Kidney capillary endothelial cell (primary cell): ENCODE results near the gene SLC2A9.

Experiments used
- DNase-seq: peaks from one replicate; pipeline ENCODE4 v3.0.0-alpha.2; 2018; ENCODE audit warnings: low spot score

Gene SLC2A9

DNA sequence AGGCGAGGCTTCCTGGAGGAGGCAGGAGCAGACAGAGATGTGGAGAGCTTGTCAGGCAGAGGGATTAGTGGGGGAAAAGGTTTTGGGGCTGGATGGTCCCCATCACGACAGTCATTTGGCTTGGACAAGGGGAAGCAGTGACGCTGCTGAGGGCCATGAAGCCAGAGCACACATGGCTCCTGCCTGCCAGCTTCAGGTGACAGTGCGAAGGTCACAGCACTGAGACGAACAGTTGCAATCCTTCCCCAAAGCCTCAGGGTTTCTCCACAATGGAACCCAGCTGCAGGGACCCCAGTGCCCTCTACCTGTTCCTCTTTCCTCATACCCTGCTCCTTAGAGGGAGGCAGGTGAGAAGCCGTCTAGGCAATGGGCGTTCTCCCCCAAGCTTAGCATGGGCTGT is 129.6 kb downstream of the SLC2A9 start:
- no peak for DNase-seq

DNA sequence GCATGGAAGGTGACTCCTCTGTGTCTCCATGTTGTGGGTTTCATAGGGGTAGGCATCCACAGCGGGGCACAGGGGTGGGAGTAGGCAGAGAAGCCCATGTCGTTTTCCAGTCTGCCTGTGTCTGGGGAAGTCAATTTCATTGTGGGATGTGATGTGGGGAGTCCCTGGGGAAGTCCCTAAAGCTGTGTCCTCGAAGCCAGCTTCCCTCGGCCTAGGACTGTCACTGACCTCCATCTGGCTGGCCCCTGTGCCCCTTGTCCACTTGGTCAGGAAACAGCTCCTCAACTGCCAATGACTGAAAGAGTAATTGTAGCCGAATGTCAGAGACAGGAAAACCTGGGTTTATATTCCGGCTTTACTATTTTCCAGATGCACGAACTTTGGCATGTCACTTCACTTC is 130.2 kb downstream of the SLC2A9 start:
- DNase-seq, result no peak

DNA sequence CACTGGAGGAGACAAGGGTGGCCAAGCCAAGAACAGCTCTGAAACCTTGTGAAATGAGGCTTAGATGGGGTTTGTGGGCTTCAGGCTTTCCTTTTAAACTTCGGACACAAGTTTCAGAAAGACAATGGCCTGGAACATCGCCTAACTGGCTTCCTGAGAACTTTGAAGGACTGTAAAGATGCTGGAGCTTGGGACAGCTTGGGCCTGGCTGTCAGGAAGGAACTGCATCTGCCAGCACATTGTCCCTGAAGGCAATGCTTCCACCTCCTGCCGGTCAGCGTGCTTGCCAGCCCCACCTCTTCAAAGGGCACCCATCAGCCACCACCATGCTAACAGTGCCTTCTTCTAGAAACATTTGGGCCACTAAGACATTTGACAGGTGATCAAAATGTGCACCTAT is 132.0 kb downstream of the SLC2A9 start:
- no peak for DNase-seq

DNA sequence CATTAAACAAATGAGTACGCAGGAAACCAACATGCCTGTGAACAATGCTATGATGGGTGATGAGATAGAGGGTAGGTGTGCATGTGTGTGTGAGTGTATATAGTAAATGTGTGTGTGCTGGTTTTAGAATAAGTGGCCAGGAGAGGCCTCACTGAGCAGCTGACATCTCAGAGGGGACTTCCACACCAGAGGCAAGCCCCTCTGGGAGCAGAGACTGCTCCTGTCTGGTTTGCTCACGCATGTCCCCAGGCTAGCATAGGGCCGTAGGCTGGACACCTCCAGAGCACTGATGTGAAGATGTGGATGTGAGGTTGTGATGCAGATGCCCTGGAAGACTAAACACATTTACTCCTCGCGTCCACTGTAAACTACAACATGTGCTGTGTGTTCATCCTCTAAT is 135.3 kb downstream of the SLC2A9 start:
- no peak for DNase-seq

DNA sequence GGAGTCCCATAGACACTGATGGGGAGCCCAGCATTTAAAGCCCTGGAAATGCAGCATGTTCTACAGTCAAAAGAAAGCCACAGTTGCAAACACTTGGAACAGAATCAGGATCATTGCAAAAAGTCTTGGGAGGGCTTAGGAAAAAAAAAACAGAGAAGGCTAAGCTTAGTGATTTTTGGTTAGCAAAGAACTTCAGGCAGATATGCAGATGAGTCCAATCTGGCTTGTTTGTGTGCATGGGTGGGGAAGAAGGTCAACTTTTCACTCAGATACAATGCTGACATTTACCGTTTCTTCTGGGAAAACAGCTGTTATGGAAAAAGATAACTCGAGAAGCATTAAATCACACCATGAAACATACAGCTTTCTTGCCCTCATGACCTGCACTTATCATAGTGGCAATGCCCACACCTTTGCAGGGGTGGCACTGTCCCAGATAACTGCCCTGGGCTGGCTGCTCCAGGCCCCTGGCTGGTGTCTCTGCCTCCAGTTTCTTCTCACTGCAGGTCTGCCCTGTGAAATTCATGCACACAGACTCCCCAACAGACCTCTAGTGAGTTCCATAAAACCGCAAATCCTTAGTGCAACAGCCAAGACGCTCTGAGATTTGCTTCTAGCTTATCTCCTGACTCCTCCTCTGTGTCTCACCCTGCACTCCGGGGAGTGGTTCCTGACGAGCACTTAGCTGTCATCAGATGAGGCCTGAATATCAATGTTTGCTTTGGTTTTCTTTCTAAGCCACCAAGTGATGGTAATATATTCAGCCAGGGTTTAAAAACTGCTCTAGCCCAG is 140.7 kb downstream of the SLC2A9 start:
- no peak for DNase-seq

DNA sequence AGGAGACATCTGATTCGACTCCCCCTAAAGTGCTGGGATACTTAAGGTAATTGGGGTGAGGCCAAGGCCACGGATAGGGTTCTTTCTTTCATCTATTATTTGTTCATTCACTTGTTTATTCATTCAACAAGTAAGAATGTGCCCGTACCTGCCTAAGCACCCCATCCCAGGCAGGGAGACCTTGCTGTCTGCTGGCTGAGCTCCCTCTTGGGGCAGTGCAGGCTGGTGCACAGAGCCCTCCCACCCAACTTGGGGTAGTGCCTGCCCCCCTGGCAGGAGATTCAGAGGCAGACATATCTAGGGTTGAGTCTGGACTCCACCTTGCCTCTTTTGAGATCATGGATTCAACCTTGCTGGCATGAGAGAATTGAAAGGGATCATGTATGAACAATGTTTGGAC is 144.2 kb downstream of the SLC2A9 start:
- DNase-seq, result no peak

DNA sequence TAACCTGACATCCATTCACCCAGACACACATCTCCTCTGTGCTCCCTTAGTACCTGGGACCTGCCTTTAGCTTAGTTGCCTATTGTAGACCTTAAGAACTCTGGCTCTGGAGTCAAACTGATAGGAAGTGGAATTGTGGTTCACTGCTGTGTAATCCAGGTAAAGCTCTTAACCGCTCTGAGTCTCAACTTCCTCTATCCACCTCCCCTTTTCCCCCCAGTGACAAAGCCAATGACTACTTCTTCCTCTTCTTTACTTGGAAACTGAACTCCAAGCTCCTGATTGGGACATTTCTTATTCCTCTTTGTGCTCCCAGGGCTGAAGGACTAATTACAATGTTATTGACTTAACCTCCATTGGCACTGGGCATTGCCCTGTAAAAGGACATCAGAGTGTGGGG is 145.8 kb downstream of the SLC2A9 start:
- no peak for DNase-seq

DNA sequence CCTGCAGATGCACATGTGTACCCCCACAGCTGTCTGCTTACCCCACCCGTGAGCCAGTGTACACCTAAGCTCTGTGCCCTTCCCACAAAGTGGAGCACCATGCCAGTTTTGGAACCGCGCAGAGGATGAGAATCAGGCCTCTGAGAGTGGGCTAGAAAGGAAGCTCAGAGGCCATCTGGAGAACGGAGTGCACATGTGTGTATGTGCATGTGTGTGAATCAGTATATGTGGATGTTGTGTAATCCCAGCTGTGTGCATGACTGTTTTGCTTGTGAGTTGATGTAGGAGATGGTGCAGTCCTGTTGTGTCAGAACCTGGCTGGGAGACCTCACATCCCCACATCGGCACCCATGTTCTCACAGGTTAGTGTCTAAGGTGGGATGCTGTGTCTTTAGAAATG is 146.9 kb downstream of the SLC2A9 start:
- DNase-seq, result no peak

DNA sequence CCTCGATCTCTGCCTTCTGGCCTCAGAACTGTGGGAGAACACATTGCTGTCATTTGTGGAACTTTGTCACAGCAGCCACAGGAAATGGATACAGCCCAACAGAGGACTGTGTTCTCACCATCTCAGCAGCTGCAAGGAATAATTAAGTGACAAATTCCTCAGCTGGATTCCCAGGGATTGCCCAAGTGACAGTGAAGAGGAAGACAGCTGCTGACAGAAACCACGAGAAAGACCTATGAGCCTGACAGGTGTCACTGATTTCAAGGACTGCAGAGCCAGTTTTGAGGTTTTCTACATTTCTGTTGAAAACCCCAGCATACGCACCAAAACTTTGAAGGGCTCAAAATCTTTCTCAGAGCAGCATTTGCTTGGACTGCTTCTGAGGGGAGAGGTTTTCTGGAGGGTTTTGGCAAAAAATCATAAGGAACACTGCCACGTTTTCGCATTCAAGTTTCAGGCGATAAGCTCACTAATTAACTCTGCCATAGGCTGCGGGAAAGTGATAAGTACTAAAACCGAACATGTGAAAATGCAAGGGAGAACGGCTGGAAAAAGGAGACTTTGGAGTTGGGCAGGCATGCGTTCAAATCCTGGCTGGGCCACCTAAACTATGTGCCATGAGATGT is 151.0 kb downstream of the SLC2A9 start:
- no peak for DNase-seq

DNA sequence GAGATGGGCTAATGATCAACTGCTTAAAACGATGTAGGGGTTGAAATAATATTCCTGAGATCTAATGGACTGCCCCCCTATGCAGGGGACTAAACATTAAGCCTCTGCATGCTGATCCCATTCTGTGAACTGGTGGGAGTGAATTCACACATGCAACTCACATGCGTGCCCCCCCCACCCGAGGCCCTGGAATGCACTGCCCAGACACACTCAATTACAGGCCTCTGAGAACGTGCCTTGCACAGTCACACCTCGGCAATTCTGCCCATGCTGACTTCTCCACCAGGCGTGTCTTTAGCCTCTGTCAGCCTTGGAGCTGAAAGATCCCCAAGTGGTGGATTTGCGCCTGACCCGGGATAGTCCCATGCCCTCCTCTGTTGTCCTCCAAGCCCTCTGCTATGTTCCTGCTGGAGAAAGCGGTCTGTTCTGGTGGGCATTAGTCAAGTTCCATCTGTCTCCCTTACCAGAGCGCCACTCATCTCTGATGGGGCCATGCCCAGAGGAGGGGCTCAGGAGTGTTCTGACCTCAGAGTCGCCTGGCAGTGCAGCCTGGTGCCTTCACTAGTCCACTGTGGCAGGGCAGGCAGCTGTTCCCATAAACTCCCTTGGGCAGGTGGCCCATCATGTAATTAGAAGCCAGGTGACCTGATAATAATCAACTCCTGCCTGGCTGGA is 153.4 kb downstream of the SLC2A9 start:
- no peak for DNase-seq

DNA sequence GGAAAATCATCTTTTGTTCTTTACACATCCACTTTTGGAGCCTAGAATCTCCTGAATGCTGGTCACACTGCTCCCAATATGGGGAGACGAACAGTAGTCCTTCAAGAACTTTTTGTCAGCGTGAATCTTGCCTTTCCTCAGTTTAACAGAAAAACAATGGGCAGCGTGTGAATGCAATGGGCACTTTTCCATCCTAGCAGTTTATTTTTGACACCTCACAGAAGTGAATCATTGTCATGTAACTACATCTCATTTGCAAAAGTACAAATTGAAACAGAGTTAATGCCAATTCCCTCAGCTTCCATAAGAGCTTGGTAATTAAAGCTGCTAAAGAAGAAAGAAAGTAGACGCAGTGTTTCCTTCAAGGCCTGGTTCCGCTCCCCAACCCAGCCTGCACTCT is 154.4 kb downstream of the SLC2A9 start:
- DNase-seq, result no peak

DNA sequence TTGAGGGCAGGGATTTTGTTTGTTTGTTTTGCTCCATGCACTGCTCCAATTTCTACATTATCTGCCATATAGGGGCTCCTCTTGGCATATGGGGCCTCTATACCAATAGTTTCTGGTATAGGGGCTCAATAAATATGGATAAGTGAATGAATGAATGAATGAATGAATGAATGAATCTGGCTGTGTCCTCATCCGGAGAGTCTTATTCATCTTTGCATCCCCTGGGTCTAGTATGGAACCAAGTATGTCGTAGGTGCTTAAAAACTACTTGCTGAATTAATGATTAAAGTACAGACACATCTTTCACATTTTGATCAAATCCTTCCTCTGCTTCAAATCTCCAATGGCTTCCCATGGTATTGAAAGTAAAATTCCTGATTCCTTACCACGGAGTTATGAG is 159.7 kb downstream of the SLC2A9 start:
- no peak for DNase-seq

DNA sequence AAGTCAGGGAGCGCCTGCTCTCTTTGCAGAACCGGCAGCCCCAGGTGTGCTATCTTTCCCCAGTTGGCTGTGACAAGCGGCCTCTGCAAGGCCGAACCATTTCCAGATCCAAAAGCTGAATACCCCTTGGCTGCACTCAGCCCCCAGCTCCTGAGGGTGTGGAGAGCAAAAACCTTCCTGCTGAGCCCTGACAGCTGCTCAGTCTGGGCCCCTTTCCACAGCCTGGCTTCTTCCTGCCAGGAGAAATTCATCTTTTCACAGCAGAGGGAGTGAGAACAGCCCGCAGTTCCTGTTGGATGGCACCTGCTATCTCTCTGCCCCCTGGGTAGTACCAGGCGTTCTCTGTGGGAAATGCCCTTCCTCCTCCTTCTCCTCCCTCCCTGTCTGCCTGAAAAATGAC is 161.5 kb downstream of the SLC2A9 start:
- no peak for DNase-seq

DNA sequence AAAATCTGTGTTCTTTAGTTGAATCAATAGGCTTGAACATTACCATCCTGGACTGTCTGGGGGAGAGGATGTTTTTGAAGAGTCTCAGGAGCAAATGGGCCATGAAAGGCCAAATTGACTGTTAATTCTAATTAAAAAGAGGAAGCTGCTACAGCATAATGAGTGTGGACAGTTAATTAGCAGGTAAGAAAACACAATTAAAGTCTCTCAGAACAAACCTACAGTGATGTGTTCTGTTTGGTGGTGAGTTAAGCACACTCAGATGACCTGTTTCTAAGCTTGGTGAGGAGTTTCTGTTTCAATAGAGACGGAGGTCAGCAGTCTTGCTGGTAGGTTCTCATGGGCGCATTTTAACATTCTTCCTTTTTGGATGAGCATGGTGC is 171.8 kb downstream of the SLC2A9 start:
- no peak for DNase-seq

DNA sequence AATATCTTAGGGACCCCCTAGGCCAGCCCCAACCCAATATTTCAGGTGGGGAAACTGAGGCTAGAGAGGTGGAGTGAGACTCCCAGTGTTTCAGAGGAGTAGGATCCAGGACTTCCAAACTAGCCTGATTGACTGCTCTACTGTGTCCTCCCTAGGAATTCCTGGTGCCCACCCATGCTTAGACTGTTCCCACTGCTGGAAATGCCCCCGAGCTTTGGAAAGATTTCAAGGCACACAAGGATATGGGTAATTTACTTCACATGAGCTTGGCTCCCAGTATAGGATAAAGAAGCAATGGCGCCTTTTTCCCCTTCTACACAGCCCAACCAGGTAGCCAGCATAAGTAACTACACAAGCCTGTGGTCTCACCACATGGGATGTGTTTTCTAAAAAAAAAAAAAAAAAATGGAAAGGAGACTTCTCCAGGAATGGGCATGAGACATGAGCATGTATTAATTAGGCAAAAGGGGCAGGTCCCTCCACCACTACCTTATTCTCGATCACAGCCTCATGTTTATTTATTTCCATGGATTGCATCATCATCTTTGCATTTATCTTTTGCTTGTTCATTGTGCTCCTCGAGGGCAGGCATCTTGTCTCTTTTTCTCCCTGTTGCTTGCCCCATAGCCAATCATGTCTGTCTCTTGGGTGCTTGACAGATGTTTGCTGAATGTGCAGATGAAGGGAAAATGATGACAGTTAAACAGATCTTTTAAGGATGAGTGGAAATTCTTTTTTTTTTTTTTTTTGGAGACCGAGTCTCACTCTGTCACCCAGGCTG is 173.1 kb downstream of the SLC2A9 start:
- no peak for DNase-seq

DNA sequence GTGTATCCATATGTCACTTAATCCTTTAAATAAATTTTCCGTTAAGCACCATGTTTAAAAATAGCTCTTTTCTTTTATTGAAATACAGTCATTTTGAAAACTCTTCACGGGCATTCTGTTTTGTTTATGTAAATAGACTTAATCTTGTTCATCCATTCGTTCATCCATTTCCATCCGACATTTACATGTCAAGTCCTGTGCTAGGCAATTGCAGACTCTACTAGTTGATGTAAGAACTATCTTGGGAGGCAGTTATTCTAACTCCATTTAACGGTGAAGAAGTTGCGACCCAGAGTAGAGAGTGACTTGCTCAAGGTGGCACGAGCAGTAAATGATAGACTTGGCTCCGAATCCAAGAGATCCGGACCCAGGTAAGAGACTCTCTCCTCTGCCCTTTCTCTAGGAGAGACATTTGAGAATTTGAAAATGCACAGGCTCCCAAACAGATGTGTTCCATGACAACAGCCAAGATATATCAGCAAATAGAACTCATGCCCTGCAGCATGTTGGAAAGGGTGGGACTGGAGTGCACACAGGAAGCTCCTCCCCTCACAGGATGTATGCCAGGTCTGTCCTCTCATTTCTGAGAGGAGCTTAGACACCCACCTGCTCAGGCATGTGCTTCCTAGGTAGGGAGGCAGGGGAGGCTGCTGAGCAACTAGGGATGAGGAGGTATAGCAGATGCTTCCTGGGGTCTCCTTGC is 175.4 kb downstream of the SLC2A9 start:
- DNase-seq, result no peak

DNA sequence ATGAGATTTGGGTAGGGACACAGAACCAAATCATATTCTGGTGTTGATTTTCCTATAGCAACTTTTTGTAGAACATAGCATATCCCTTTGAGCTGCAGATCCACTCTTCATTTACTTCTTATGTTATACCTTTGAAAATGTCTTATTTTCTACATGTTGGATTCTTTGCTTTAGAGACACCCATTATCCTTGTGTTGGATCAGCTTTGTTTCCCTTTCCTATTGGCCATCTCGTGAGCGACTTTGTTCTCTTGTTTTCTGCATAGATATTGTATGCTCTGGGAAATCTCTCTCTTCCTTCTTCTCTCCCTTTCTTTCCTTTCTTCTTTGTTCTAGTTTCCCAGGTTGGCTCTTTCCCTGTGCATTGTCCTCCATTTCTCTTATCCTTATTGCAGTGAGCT is 180.2 kb downstream of the SLC2A9 start:
- no peak for DNase-seq

DNA sequence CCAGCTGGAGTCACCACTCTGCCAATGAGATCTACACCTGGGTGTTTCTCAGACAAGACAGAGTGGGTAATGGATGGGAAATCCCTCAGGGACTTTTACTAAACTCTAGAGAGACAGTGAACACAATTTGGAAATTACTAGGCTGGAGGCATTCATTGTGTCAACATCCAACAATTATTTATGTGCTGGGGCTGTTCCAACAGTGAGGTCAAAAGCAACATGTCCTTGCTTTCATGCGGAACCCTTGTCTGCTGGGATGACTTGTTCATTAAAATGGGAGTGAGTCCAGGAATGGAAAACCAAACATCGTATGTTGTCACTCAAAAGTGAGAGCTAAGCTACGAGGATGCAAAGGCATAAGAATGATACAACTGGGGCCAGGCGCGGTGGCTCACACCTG is 185.9 kb downstream of the SLC2A9 start:
- DNase-seq, result no peak

DNA sequence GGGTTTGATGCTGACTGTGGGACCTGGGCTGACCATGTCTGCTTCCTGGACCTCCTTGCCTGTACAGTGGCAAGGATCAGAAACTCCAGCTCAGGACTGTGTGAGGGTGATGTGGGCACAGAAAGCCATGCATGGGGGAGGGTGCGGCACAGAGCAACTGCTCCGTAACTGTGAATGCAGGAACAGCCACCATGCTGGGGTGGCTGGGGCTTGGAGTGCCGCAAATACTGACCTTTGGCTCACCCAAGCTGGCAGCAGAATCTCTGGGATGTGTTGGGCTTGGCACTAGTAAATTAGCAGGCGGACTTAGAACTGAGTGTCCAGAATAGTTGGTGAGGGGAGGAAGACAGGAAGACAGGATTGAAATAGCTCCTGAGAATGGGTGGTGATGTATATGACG is 187.9 kb downstream of the SLC2A9 start:
- DNase-seq, result no peak

DNA sequence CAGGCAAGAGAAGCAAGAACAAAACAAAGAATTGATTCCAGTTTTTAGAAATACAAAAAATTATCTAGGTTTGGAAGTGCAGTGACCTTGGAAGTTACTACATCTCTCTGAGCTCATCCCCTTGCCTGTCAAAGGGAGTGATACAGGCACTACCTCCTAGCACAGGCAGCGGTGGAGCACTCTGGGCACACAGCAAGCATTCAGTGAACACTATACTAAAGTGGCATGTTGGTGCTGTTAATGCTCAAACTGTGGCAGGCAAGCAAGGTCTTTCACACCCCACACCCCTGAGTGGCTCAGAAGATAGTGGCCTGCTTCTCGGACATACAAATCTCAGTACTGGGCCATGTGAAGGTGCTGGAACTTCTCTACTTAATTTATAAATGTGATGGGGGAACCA is 188.7 kb downstream of the SLC2A9 start:
- no peak for DNase-seq

DNA sequence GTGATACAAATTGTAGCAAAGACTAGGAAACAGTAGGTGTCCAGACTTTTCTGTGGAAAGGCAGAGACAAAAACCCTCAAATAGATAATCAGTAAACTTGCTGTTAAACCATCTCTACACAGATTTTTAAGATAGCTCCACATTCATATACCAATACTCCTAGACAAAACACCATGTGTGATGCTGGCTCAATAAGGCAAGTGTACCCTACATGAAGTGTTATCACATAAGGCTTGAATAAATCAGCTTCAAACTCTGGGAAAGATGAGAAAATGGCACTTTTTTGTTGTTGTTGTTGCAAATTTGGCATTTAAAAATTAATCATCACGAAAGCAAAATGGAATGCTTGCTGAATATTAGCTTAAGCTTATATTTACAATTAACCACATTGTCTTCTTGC is 194.7 kb downstream of the SLC2A9 start:
- DNase-seq, result no peak

DNA sequence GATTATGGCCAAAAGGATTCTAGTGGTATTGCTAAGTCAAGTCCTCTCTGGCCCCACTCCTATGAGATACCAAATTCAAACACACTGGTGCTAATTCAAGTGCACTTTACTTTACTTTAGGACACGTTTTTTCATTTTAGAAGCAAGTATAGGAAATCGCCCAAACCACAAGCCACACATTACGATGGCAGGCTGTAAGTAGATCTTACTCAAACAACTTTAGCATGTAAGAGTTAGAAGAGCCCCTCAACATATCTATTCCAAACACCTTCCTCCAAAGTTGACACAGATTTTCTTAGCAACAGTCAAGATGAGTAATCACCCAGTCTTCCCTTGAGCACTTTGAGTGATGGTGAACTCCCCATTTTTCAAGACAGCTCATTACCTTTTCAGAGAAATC is 196.2 kb downstream of the SLC2A9 start:
- no peak for DNase-seq
